ENCODE results near the gene LOXL3. TPM values are rescaled to one million over a fixed set of nuclear protein-coding genes. Genes with fewer than 3 reads are reported as not detected.

The LOXL3 gene
- total RNA-seq, 1 experiment from 2014 or later: 29.0 TPM

GRCh38 chr2:74551942-74552913 lies 1.5 kb downstream of the LOXL3 start:
- peak overlapping the region; percentile 92 to 93; a peak in 4 of 5 replicates for H3K4me3 Mint-ChIP-seq
- no peaks in the 10 kb centered on the region; the same call in 1 of the 2 replicates for H3K27me3 ChIP-seq (ENCODE audit: insufficient read depth, low read length)
- H2BK12ac ChIP-seq (ENCODE audit: insufficient read length, low read depth, low read length): no peak overlapping the region

More at GRCh38 chr2:74551942-74552913, 1.5 kb downstream of the LOXL3 start:
- Histone ChIP-seq H3K4me1 (ENCODE audit: insufficient read depth, low read length) (0 out of 2 replicates have a peak, but pooled peaks cover 2% of the 10 kb centered on the region), H3K27ac (ENCODE audit: insufficient read length, low read depth, low read length) (no peak overlapping the region), H2AFZ (ENCODE audit: low read length) (no peak overlapping the region), H3K14ac (ENCODE audit: insufficient read depth, low read length) (no peak overlapping the region), H3K79me2 (ENCODE audit: insufficient read depth, low read length) (0 out of 2 replicates have a peak, but pooled peaks cover 2% of the 10 kb centered on the region), H3K23me2 (ENCODE audit: insufficient read length, low read depth, low read length, poor library complexity, severe bottlenecking) (peaks cover 23% of the 10 kb centered on the region), H2BK5ac (ENCODE audit: insufficient read length, low read length) (no peak overlapping the region), H4K8ac (replicated peaks; ENCODE audit: insufficient read length, low read depth, low read length) (no peak overlapping the region), H3K23ac (ENCODE audit: insufficient read length, low read depth, low read length) (no peak overlapping the region), H2BK120ac (ENCODE audit: low read depth, low read length, poor library complexity, severe bottlenecking) (no peak overlapping the region), H2BK15ac (ENCODE audit: low read depth, low read length) (no peak overlapping the region), H3K4me2 (ENCODE audit: insufficient read depth, insufficient read length, low read length) (peak overlapping the region; percentile 63), H4K20me1 (ENCODE audit: control insufficient read depth, insufficient read depth, insufficient read length) (no peaks in the 10 kb centered on the region), H3K9me3 (ENCODE audit: control insufficient read depth, low read depth, low read length) (no peaks in the 10 kb centered on the region), H3K9ac (ENCODE audit: extremely low read depth, insufficient read length, low read length) (no peak overlapping the region), H3T11ph (ENCODE audit: low read length) (no peak overlapping the region), H4K91ac (ENCODE audit: insufficient read length, low read depth, low read length) (no peak overlapping the region), H4K5ac (ENCODE audit: insufficient read length, low read depth, low read length) (no peak overlapping the region), H3K4ac (ENCODE audit: low read depth, low read length) (no peak overlapping the region), H3K56ac (ENCODE audit: insufficient read length, low read depth, low read length) (no peak overlapping the region), H2BK20ac (ENCODE audit: low read depth, low read length, poor library complexity, severe bottlenecking) (no peak overlapping the region), H2AK5ac (ENCODE audit: insufficient read length, low read length) (no peak overlapping the region), H3K18ac (ENCODE audit: insufficient read length, low read depth, low read length) (no peak overlapping the region), H3K79me1 (ENCODE audit: insufficient read depth, low read depth, low read length, poor library complexity, severe bottlenecking) (no peaks in the 10 kb centered on the region)
- peaks cover 31% of the 10 kb centered on the region in 2 experiments for H3K4me1 Mint-ChIP-seq
- no peak overlapping the region; a peak in 1 of 7 replicates for H3K27ac Mint-ChIP-seq
- no peaks in the 10 kb centered on the region for H3K9me3 Mint-ChIP-seq
- peaks cover 0 to 19% (median 14%) of the 10 kb centered on the region in 3 experiments; a peak in 6 of 7 replicates for H3K36me3 Mint-ChIP-seq (ENCODE audit: insufficient read depth in 1 of 3, low read depth in 3 of 3)
- no CpG with 5 or more reads among the region's 21 CpGs for WGBS (ENCODE audit: extremely low coverage, insufficient read length, low lambda C conversion rate)
- peaks cover 68% of the 10 kb centered on the region for H3K27me3 Mint-ChIP-seq (ENCODE audit: low read depth)
- DNase-seq: no peak
- no peak for TF ChIP-seq CTCF (conservative IDR thresholded peaks at IDR 0.05)

Data from H9 (cell line).